Lung (tissue), 12 donors: Measurements from ENCODE around the gene C1QL4. TPM values are rescaled to one million over a fixed set of nuclear protein-coding genes. Genes with fewer than 3 reads are reported as not detected.
A peak's percentile ranks its signal among the peaks of the same experiment; 100 is the strongest.

Experiments
- ATAC-seq: fragments of 200-7000 bp; cut with Tn5 transposase; one replicate; pipeline ENCODE4 v1.9.1; 2020; ENCODE audit warnings: moderate number of reproducible peaks; ENCODE audit not compliant: insufficient read depth, low FRiP score
- DNase-seq, 3 donors: peaks; one replicate each; pipeline ENCODE4 v3.0.0-alpha.2; 2013 to 2017
- H3K27ac ChIP-seq, 2 donors: one replicate each; pipeline ENCODE4 v1.5.1; 2013; ENCODE audit warnings: mild to moderate bottlenecking in 2 of 2, moderate library complexity in 2 of 2, control low read depth in 1 of 2, inconsistent platforms in 1 of 2, low read depth in 1 of 2, low read length in 1 of 2
- H3K27me3 ChIP-seq, 3 donors: one replicate each; pipeline ENCODE4 v1.5.1; 2013; ENCODE audit warnings: low read length in 2 of 3; ENCODE audit not compliant: control insufficient read depth in 3 of 3, insufficient read depth in 3 of 3
- H3K36me3 ChIP-seq, 4 donors: one replicate each; pipeline ENCODE4 v1.5.1; 2013; ENCODE audit warnings: low read length in 4 of 4, mild to moderate bottlenecking in 1 of 4, moderate library complexity in 1 of 4; ENCODE audit not compliant: control insufficient read depth in 4 of 4, insufficient read depth in 4 of 4
- H3K4me1 ChIP-seq, 5 donors: one replicate each; pipeline ENCODE4 v1.5.1; 2013; ENCODE audit warnings: low read length in 5 of 5, mild to moderate bottlenecking in 2 of 5, moderate library complexity in 1 of 5; ENCODE audit not compliant: control insufficient read depth in 5 of 5, insufficient read depth in 5 of 5
- H3K4me3 ChIP-seq: one replicate; pipeline ENCODE4 v1.5.1; 2013; ENCODE audit warnings: mild to moderate bottlenecking, control low read depth, moderate library complexity
- H3K9ac ChIP-seq, 2 donors: one replicate each; pipeline ENCODE4 v1.5.1; 2013; ENCODE audit warnings: low read length in 2 of 2, control low read depth in 1 of 2; ENCODE audit not compliant: insufficient read depth in 1 of 2
- H3K9me3 ChIP-seq, 4 donors: one replicate each; pipeline ENCODE4 v1.5.1; 2013; ENCODE audit warnings: low read length in 3 of 4, mild to moderate bottlenecking in 1 of 4, moderate library complexity in 1 of 4; ENCODE audit not compliant: control insufficient read depth in 4 of 4, insufficient read depth in 3 of 4
- CTCF ChIP-seq: IDR thresholded peaks from 2 replicates; pipeline ENCODE4 v1.5.1; 2012; ENCODE audit warnings: mild to moderate bottlenecking; ENCODE audit errors: control extremely low read depth, extremely low read depth
- WGBS, 2 donors: extraction: QIAGEN DNeasy Blood & Tissue Kit; methylation state at CpG; one replicate each; pipeline ENCODE4 v1.1.7; 2013; 5-methylcytosine and 5-hydroxymethylcytosine counted together
- polyA plus RNA-seq, 2 donors: library from polyadenylated mRNA; stranded (reverse); fragments of 200-250 nt; gene quantifications; one replicate each; pipeline ENCODE4 v1.2.1, GENCODE V29; 2013
- total RNA-seq, 2 donors: library from RNA; depleted of rRNA in 1 of 2; stranded (reverse); fragments of >200 nt in 1 of 2; gene quantifications; one replicate each; pipeline ENCODE4 v1.2.1, GENCODE V29; 2014 to 2021
- donor health status: control.
- donor health status: control.
- donor health status: Bipolar disorder and iron deficiency.
- donor health status: healthy.
- donor health status: DM: yes; HTN: yes; CAD: no.

Gene C1QL4
- total and polyA plus RNA-seq, 4 donors, result 0.06 TPM; not detected in 3

- TF ChIP-seq CTCF, result peak; percentile 40
- Histone ChIP-seq H3K4me1 (peaks cover 4 to 44% (median 14%) of the 10 kb centered on the region in 5 donors), H3K27ac (no peak overlapping the region)
Observed at GRCh38 chr12:49342066-49342913, 5.3 kb upstream of the C1QL4 start.

GRCh38 chr12:49341777-49342065, 4.7 kb upstream of the C1QL4 start:
- ATAC-seq (no peak), DNase-seq (no peak)
- H3K27me3 ChIP-seq, result peaks cover 0 to 84% (median 62%) of the 10 kb centered on the region in 3 donors
- no peak overlapping the region for H3K9ac ChIP-seq
- WGBS, 2 donors, result 18 to 27% methylated on average over 20 to 21 of the region's 21 CpGs
- H3K36me3 ChIP-seq, result no peaks in the 10 kb centered on the region
- no peak overlapping the region for H3K4me3 ChIP-seq
- H3K9me3 ChIP-seq, result no peaks in the 10 kb centered on the region
- H3K27ac ChIP-seq, result no peak overlapping the region
- peaks cover 4 to 40% (median 8%) of the 10 kb centered on the region in 5 donors for H3K4me1 ChIP-seq
- no peak for TF ChIP-seq CTCF

More at GRCh38 chr12:49342066-49342913, 5.3 kb upstream of the C1QL4 start:
- H3K9me3 ChIP-seq, result no peaks in the 10 kb centered on the region
- ATAC-seq (peak; percentile 65), DNase-seq (peak; percentile 81 to 85 (median 85))
- H3K36me3 ChIP-seq, result no peaks in the 10 kb centered on the region
- no peak overlapping the region for H3K4me3 ChIP-seq
- peaks cover 3 to 85% (median 63%) of the 10 kb centered on the region in 3 donors for H3K27me3 ChIP-seq
- H3K9ac ChIP-seq, result no peak overlapping the region
- 2% methylated on average over 57 to 58 of the region's 58 CpGs for WGBS, 2 donors

- Histone ChIP-seq H3K4me1 (peaks cover 4 to 34% (median 6%) of the 10 kb centered on the region in 5 donors), H3K9me3 (peaks cover 0 to 3% (median 0%) of the 10 kb centered on the region in 4 donors), H3K27me3 (peaks cover 0 to 84% (median 64%) of the 10 kb centered on the region in 3 donors), H3K36me3 (no peaks in the 10 kb centered on the region), H3K27ac (no peak overlapping the region), H3K4me3 (no peak overlapping the region), H3K9ac (no peak overlapping the region)
- WGBS, 2 donors, result 44 to 50% methylated on average over 14 of the region's 14 CpGs
- DNase-seq (no peak), ATAC-seq (no peak)
- no peak for TF ChIP-seq CTCF
Observed at GRCh38 chr12:49340971-49341776, 4.2 kb upstream of the C1QL4 start.
